Activated CD4-positive, alpha-beta T cell treated with anti-CD3 and anti-CD28 coated beads, Interleukin-2, amount 50 U/mL, for 24 hours (primary cell): ENCODE data around the gene CIB4.
"Not testable (repeated sequence)": the region's sequence is repeated elsewhere in the genome, so short reads cannot be mapped to it uniquely, and the experiment has no call there.

ENCODE experiments used
- DNase-seq, 2 donors: peaks; one replicate each; pipeline ENCODE4 v3.0.0-alpha.2; 2020; ENCODE audit warnings: low read depth in 1 of 2, low spot score in 1 of 2

The CIB4 gene

DNA sequence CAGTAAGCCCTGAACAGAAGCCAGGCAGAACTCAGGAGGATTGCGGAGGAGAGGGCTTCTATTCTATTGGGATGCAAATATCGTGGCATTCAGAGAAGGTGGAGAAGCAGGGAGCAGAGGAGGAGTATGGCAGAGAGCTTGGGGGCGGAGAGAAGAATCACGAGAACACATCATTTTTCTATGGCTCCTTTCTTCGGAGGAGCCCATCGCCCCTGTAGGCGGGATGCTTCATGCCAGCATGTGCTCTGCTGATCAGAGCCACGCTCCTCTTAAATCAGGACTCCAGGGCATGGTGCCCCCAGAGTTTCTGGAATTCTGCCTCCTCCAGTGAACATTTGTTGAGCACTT is 71.1 kb downstream of the CIB4 start:
- no peak for DNase-seq

DNA sequence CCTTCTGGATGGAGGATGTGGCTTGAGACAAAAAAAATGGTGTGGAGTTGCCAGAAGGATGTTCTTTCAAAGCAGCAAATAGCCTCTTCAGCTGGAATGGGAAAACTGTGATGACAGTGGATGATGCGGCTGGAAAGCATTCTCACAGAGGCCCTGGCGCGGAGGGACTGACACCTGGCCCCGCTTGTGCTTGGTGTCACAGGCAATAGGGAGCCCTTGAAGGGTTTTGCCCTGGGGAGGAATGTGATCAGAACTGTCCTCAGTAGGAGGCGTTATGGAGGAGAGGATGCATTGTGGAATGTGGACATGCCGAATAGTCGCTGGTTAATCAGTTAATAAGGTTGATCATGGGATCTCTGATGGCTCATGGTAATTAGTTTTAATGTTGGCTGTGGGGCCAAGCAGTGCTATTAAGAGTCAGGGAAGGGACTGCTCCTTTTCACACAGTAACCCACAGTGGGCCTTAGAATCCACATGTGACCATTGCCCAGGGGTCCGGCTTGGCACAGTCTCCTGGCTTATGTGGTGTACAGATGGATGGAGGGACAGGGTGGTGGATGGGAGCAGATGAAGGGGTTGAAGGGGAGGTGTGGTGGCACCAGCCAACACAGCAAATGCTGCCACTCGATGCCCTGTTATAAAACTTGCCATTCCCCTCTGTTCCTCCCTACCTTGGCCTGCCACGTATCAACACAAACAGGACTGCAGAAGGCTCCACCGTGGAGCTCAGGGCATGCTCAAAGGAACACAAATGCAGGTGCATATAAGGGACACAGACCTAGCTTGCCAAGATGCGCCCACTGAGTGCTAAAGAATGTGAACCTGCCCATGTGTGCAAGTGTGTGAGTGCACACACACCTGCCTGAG is 71.7 kb downstream of the CIB4 start:
- no peak for DNase-seq

DNA sequence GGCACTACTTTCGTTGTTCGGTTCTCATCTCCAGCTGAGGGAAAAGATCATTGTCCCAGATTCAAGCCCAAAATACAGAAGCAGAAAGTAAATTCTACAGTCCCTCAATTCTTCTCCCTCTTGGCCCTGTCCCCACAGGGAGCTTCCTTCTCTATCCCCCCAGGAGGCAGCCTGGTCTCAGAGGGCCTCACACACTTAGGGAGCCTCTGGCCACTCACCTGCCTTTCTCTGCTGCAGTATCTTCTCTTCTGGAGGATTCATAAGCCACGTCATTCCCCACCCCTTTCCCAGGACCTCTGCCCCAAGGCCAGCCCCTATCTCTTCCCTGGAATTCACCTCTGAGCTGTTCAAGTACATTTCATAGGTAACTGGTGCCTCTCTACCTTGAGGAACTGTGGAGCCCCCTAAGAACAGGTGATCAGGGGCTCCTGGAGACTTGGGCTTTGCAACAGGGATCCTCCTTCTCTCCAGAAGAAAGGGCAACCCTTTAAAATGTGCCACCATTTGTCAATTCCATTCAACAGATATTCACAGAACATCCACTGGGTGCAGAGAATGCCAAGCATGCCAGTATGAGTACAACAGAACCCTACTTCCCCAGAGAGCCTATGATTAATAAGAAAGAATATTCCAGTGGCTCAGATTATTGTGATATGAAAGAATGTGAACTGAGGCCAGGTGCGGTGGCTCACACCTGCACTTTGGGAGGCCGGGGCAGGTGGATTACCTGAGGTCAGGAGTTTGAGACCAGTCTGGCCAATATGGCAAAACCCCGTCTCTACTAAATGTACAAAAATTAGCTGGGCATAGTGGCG is 72.9 kb downstream of the CIB4 start:
- DNase-seq: no peak

DNA sequence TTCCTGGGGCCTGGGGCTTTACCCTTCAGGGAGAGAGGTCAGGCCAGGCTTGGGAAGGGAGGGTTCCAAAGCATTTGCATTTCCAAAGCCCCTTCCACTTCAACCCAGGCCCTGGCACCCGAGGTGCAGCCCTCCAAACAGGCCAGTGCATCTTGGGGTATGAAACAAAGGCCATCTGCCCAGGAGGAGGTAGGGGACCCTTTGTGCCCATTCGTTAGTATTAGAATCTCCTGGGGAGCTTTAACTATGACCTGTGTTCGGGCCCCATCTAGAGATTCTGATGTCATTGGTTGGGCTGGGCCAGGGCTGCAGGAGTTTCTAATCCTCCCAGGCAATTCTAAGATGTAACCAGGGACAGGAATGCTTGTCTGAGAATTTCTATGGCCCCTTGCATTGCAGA is 73.6 kb downstream of the CIB4 start:
- DNase-seq: no peak

DNA sequence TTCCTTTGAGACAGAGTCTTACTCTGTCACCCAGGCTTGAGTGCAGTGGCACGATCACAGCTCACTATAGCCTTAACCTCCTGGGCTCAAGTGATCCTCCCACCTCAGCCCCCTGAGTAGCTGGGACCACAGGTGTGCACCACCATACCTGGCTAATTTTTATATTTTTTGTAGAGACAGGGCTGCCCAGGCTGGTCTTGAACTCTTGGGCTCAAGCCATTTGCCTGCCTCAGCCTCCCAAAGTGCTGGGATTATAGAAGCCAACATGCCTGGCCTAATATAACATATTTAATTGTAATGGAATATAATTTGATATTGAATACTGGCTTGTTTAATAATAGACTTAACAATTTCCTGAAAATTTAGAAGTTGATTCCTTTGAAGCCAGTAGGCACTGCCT is 74.4 kb downstream of the CIB4 start:
- DNase-seq: not testable (repeated sequence)

DNA sequence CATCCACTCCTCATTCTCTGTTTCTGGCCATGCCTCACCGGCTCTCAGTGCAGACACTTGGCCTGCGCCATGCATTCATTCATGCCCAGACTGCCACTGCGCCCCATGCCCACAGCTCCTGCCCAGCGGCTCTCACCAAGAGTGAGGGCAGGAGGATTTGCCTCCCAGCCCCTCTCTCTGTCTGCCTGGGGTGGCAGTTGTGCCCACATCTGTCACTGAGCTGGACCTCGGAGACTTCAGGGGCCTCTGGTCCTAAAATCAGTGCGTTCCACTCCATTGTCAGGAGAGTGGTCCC is 75.1 kb downstream of the CIB4 start:
- no peak for DNase-seq

DNA sequence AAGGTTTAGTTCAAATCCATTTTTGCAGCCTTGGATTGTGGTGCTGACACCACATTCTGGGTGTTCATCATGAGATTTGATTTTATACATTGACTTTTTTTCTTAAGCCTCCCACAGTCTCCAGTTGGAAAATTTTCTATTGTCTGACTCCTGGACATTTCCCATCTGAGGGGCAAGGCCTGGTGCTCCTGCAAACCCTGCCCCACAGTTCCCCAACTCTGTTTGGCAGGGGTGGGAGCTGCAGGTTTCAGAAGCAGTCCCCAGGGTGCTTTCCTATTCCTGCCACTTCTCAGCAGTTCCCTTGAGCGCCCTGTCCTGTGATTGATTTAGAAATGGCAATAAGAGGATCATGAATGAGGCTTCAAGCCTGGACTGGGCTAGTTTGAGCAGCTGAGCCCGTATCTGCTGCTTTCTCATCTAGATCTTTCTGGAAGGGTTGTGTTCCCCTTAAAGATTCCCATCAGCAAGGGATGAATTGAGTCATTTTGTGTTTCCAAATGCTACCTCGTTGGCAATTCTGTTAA is 77.0 kb downstream of the CIB4 start:
- DNase-seq: no peak

DNA sequence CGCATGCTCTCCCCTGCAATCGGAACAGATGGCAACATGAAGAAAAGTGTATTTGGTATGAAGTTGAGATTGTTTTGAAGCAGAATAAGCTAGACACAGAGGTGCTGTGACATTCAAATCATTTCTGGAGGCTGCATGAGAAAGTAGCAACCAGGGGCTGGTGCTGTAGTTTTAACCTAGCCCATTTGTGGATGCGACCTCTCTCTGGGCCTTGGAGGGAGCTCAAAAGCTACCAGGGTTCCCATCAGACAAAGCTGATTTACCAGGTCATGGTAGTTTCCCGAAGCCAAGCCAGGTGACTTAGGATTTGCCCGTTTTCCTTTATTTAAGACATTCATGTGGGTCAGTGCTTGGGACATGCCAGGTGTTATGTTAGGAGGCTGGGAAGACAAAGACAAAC is 77.5 kb downstream of the CIB4 start:
- no peak for DNase-seq

DNA sequence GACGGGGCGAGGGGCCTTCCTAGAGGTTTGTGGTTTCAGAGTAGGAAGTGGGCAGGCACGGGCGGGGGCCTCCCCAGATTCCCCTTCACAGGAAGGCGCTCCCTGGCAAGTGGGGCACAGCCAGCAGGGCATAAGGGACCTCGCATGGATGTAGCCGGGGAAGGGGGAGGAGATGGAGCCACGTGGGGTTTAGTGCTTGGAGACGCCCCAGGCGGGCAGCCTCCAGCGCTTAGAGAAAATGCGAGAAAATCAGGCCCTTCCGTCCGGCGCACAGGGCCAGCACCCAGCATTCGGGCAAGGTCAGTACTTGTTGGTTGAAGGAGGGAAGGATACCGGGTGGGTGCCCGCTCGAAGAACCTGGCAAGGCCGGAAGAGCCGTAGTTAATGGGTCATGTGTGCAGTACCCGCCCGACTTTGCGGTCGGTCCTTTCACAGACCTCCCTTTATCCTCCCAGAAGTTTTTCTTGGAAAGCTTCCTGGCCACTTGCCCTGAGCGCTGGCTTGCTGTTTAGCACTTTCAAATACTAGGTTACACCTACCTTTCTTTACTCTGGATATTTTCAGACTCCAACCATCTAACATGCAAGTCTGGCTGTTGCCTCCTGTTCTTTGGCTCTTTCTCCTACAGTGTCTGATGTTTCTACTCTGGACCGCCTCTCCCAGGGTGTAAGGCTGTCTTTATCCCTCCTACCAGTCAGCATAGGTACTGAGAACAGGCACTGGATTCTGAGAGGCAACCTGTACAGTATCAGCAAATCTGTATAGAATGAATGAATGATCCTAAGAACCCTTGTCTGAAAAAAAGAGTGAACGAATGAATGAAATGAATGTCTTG is 78.1 kb downstream of the CIB4 start:
- DNase-seq: no peak

DNA sequence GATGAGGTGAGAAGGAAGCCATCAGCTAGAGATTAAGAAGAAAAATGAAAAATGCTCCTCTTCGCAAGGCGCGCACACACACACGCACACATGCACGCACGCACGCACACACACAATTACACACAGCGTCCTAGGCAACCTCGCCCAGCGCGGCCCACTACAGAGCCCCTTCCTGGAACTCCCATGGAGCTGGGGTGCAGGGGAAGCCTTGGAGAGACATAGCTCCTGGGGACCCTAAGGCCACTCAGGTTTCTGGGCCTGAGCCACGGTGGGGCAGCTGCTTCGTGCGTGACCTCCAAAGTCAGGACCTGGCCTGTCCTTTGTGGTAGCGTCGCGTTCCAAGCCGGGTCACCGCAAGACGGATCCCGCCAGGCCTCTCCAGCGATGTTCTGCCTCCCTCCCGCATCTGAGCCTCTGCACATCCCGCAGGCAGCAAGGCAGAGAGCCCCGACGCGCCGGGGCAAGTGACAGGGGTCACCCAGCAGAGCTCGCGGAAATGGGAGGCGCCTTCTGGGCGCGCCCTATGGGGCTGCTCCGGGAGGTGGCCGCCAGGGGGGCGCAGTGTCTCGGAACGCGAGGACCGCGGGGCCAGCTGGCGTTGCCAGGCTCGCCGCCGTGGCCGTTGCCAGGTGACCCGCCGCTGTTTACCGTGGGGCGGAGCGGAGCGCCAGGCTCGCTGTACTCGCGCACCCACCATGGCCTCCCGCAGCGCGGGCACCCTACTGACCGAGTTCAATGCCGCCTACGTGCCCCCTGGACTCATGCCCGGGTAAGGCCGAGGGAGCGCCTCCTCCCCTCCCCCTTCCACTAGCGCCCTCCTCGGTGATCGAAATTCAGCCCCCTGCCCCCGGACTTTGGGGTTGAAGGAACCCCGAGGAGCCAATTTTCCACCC is 79.0 kb downstream of the CIB4 start:
- DNase-seq: no peak

DNA sequence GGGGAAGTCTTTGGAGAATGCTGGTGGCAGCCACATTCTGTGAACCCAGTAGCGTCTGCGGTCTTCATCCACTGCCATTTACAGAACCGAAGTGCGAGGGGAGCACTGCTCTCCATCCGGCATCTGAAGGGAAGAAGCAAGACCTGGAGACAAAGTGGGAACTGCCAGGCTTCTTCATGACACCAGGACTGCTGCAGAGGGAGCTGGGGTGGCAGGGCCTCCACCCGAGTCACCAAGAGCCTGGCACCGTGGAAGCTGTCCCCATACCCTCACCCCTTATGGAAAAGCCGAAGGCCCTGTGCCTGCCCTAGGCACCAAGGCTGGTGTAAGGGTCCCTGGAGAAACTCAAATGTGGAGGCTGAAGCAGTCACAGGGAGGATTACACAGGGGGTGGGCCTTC is 79.8 kb downstream of the CIB4 start:
- DNase-seq: no peak

DNA sequence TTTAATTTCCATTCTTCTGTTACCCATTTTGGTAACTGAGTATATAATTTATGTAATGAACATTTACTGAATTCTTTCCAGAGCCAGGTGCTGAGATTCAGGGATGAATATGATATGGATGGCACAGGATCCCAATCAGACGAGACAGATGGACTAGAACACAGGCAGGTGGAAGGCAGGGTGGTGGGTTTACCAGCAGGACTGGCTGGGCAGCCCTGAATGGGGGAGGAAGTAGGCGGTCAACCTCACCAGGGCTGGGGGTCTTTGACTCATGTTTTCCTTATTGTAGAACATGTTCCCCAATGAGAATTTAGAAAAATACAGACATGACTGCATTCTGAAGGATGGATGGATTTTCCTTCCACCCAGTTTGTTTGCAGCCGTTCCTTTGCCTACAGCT is 80.3 kb downstream of the CIB4 start:
- DNase-seq: no peak

DNA sequence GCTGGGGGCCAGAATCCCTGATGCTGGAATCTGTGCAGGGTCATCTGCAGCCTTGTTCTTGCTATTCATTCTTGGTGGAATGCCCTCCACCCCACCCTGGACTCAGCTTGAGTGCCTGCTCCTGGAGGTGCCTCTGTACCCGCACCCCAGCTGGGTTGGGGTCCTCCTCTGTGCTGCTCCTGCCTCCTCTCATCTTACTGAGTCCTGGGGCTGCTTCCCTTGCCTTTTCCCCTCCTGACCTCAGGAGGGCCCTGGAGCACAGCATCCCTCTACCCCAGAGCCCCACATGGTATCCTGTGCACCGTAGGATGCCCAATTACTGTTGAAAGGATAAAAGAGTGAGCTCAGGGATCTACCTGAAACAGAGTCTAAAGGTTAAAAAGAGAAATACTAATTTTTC is 81.6 kb downstream of the CIB4 start:
- no peak for DNase-seq

DNA sequence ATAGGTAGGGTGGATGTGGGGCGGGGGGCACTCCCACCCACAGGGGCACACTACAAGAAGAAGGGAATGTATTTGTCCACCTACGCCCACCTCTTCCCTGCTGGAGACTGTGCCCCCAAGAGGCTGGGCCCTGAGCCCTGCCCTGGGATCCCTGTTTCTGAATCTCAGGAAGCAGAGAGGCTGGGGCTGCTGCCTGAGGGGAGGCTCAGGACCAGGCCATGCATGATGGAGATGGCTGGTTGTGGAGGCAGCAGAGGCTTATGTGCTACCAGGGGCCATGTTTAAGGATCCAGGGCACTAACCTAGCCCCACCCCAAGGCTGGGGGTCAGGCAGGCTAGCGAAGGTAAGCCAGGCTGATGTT is 82.1 kb downstream of the CIB4 start:
- no peak for DNase-seq

DNA sequence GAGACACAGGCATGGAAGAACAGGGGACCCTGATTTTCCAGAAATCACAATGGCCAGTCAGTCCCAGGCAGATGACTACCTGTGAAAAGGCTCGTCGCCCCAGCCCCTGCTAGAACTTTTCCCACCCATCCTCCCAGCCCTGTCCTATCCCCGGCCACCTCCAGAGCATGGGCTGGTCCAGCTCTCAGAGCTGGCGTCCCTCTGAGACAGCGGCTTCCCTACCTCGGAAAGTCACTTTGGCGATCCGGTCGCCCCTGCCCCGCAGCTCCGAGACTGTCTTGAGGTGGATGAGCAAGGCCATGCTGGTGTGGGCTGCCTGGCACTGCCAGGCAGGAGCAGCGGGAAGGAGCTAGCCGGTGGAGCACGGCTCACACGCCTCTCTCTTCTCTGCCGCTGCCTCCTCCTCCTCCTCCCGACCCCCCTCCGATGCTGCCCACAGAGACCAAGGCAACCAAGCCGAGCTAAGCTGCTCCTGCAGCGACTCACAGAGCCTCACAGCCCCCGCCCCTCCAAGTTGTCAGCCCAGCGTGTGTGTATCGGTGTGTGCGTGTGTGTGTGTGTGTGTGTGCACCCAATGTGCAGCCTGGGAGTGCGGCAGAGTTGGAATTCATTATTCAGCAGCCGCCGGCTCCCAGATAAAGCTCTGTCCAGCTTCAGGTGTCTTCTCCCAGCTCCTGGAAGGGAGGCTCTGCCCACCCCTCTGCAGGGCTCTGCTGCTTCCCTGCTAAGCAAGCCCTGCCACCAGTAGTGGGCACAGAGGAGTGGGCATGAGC is 82.7 kb downstream of the CIB4 start:
- DNase-seq: no peak

DNA sequence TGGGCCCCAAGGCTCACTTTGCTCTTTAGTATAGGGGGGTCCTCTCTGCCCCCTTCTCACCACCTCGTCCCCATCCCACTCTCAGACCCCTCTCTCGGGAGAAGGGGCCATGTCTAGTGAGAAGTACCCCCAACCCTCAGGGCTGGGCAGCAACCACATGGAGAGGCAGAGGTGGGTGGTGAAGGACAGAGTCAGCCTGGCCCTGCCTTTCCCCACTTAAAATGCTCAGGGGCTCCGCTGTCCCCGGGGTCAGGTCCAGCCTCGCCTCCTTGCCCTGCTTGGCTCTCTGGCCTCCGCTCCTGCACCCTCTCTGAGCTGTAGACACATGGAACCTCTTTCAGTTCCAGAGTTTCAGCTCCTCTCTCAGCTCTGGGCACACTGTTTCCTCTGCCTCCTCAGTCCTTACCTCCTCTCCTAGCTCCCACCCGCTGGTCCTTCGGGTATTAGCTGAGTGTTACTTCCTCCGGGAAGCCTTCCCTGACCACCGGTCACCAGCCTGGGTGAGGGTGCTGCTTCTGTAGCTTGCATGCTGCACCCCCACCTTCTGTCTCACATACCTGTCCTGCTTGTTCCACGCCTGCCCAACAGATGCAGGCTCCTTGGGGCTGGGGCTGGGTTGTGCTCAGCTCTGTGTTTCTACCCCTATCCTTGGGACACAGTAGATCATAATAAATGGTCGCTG is 83.8 kb downstream of the CIB4 start:
- DNase-seq: no peak

DNA sequence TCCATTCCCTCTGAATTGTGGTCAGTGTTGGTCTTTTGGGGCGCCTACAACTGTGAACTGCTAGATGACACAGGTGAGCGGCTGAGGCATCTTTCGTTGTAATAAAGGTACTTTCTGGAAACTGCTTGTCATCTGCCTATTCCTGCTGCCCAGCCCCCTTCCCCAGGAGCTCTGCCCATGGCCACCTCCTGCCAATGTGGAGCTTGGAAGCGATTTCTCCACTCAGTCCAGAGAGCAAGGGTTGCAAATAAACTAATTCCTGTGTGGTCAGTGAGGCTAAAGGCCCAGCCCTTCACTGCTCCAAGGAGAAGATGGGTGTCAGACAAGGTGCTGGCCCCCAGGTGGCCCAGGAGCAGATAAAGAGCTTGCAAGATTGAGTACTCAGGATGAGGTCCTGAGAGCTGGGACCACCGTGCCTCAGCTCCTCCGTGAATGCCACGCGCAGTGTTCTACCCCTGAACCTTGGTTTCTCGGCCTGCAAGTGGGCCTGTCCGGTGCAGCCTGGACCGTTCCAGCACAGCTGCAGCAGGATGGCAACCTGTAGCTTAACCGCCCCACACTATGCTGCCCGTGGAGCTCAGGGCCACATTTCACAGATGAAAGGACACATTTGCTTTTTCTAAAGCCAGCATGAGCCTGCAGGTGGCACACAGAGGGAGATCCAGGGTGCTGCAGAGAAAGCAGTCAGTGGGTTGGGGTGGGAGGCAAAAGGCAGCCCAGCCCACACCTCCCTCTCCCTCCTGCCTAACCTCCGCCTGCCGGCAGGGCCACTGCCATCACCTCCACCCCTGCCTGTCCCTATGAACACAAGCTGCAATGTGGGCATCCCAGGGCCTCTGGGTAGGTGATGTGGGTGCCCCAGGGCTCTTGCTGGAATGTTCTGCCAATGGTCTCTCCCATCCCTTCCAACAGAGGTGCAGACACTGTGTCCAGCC is 84.6 kb downstream of the CIB4 start:
- no peak for DNase-seq
